ENCODE measurements around the gene PIK3C2G. TPM values are rescaled to one million over a fixed set of nuclear protein-coding genes. Genes with fewer than 3 reads are reported as not detected.

The PIK3C2G gene
- total and polyA plus RNA-seq, 7 donors: under 0.01 TPM; not detected in 6

DNA sequence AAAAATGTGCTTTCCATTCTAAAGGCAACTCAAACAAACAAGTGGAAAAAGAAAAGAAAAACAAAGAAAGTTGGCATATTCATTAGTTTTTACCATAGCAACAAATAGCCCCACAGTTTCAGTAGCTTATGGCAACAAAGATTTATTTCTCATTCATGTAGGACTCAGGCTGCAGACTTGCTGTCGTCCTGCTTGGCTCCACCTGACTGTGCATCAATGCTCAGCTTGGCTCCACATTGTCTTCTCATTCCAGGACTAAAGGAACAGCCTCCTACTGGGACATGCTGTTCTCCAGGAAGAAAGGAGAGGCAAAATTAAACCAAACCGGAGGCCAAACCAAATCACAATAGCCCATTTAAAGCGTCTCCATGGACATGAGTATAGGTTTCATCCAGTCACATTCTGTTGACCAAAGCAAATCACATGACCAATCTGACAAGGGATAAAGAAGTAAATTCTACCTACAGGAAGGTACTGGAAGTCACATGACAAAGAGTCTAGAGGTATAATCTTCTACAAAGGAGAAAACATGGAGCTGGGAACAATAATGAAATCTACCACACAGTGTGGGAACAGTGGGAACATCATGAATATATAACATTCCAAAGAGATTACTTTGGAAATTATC is 222.5 kb downstream of the PIK3C2G start:
- no peaks in the 10 kb centered on the region for H3K4me1 ChIP-seq
- H3K27ac ChIP-seq: no peak overlapping the region
- DNase-seq: no peak
- WGBS, 3 donors: 26 to 55% (median 27%) methylated on average over 3 of the region's 3 CpGs
- H3K36me3 ChIP-seq (ENCODE audit: insufficient read depth in 1 of 2, low read depth in 1 of 2): no peaks in the 10 kb centered on the region
- no peak overlapping the region for H3K4me3 ChIP-seq
- TF ChIP-seq, protein P1, sequence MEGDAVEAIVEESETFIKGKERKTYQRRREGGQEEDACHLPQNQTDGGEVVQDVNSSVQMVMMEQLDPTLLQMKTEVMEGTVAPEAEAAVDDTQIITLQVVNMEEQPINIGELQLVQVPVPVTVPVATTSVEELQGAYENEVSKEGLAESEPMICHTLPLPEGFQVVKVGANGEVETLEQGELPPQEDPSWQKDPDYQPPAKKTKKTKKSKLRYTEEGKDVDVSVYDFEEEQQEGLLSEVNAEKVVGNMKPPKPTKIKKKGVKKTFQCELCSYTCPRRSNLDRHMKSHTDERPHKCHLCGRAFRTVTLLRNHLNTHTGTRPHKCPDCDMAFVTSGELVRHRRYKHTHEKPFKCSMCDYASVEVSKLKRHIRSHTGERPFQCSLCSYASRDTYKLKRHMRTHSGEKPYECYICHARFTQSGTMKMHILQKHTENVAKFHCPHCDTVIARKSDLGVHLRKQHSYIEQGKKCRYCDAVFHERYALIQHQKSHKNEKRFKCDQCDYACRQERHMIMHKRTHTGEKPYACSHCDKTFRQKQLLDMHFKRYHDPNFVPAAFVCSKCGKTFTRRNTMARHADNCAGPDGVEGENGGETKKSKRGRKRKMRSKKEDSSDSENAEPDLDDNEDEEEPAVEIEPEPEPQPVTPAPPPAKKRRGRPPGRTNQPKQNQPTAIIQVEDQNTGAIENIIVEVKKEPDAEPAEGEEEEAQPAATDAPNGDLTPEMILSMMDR (IDR thresholded peaks at IDR 0.05): no peak
- intact Hi-C loops (cut with DNase I): no loop called here
- ATAC-seq: no peak
- H3K27me3 ChIP-seq (ENCODE audit: insufficient read depth in 3 of 3, low read length in 2 of 3): no peaks in the 10 kb centered on the region
- no peaks in the 10 kb centered on the region for H3K9me3 ChIP-seq

- ATAC-seq (no peak), DNase-seq (no peak)
- 52 to 79% (median 73%) methylated on average over 2 of the region's 2 CpGs for WGBS, 3 donors
- H3K27ac ChIP-seq: no peak overlapping the region
- intact Hi-C loops (cut with DNase I): no loop called here
- no peaks in the 10 kb centered on the region for H3K4me1 ChIP-seq
- no peaks in the 10 kb centered on the region for H3K36me3 ChIP-seq (ENCODE audit: insufficient read depth in 1 of 2, low read depth in 1 of 2)
- H3K9me3 ChIP-seq: no peaks in the 10 kb centered on the region
- no peak overlapping the region for H3K4me3 ChIP-seq
- TF ChIP-seq, protein P1 (IDR thresholded peaks at IDR 0.05): no peak
- no peaks in the 10 kb centered on the region for H3K27me3 ChIP-seq (ENCODE audit: insufficient read depth in 3 of 3, low read length in 2 of 3)
These were observed 224.7 kb downstream of the PIK3C2G start for GRCh38 chr12:18486036-18486435.

DNA sequence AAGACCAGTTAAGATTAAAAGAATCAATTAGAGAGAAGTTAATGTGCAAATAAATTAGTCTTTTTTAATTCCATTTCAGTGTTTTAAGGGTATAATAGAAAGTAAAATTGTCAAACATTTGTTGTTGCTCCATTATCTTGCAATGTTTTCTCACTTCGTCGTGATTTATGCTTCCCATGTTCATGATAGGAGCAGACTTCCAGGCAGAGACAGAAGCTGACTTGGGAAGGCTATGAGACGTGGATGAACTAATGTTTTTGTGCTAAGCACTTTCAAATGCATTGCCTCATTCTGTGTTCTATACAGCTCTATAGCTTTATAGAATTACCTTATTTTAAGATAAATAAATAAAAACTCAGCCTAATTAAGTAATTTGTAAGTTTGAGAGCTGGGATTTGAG is 226.2 kb downstream of the PIK3C2G start:
- 71 to 87% (median 82%) methylated on average over 3 of the region's 3 CpGs for WGBS, 3 donors
- ATAC-seq: no peak
- no peaks in the 10 kb centered on the region for H3K4me1 ChIP-seq
- H3K4me3 ChIP-seq: no peak overlapping the region
- no peaks in the 10 kb centered on the region for H3K9me3 ChIP-seq
- no peaks in the 10 kb centered on the region for H3K36me3 ChIP-seq (ENCODE audit: insufficient read depth in 1 of 2, low read depth in 1 of 2)
- H3K27me3 ChIP-seq (ENCODE audit: insufficient read depth in 3 of 3, low read length in 2 of 3): no peaks in the 10 kb centered on the region
- TF ChIP-seq, protein P1 (IDR thresholded peaks at IDR 0.05): no peak
- intact Hi-C loops (cut with DNase I): no loop called here
- DNase-seq: no peak
- no peak overlapping the region for H3K27ac ChIP-seq

GRCh38 chr12:18492372-18493025 is 231.2 kb downstream of the PIK3C2G start:
- no peaks in the 10 kb centered on the region for H3K9me3 ChIP-seq
- H3K4me1 ChIP-seq: no peaks in the 10 kb centered on the region
- TF ChIP-seq, protein P1 (IDR thresholded peaks at IDR 0.05): no peak
- WGBS, 3 donors: 82 to 89% (median 84%) methylated on average over 2 of the region's 2 CpGs
- H3K4me3 ChIP-seq: no peak overlapping the region
- no peak for DNase-seq
- H3K27me3 ChIP-seq (ENCODE audit: insufficient read depth in 3 of 3, low read length in 2 of 3): no peaks in the 10 kb centered on the region
- intact Hi-C loops (cut with DNase I): no loop called here
- no peak overlapping the region for H3K27ac ChIP-seq
- ATAC-seq: no peak
- no peaks in the 10 kb centered on the region for H3K36me3 ChIP-seq (ENCODE audit: insufficient read depth in 1 of 2, low read depth in 1 of 2)
